Keratinocyte (primary cell): ENCODE measurements around the gene RTCA.

Source experiments
- CTCF ChIP-seq, 3 experiments: IDR thresholded peaks in 1 of 3; conservative IDR thresholded peaks in 1 of 3; optimal IDR thresholded peaks in 1 of 3; 2 replicates in 2 of 3; 3 replicates in 1 of 3; pipeline versions ENCODE3 to v1.5.1; 2011; ENCODE audit warnings: low read length in 3 of 3, mild to moderate bottlenecking in 3 of 3, moderate library complexity in 2 of 3, control low read depth in 1 of 3, inconsistent platforms in 1 of 3; ENCODE audit not compliant: insufficient read depth in 2 of 3; ENCODE audit errors: extremely low read depth in 1 of 3
- EZH2 ChIP-seq: IDR thresholded peaks from one replicate; pipeline ENCODE4 v1.6.1; 2012; ENCODE audit warnings: inconsistent platforms, mild to moderate bottlenecking, low read length, moderate library complexity

GRCh38 chr1:100287162-100287561 lies 21.1 kb downstream of the RTCA start:
- TF ChIP-seq CTCF (optimal IDR thresholded peaks at IDR 0.05 in 1 of 3, IDR thresholded peaks at IDR 0.05 in 1 of 3, conservative IDR thresholded peaks at IDR 0.05 in 1 of 3; ENCODE audit: extremely low read depth in 1 of 3, insufficient read depth in 2 of 3, low read length in 3 of 3) (no peak), EZH2 (no peak)
